C4-2B (cell line): Measurements from ENCODE around the gene TMEM39B.

Experiments
- ZFX ChIP-seq: fragments of 450-650 bp; IDR thresholded peaks from 2 replicates; pipeline ENCODE4 v1.6.1; 2017
- TF ChIP-seq, protein P1 (sequence below): fragments of 450-650 bp; conservative IDR thresholded peaks from 2 replicates; pipeline ENCODE4 v1.5.1; 2017; ENCODE audit warnings: mild to moderate bottlenecking

GRCh38 chr1:32111040-32111623, 38.4 kb downstream of the TMEM39B start:
- TF ChIP-seq, protein P1, sequence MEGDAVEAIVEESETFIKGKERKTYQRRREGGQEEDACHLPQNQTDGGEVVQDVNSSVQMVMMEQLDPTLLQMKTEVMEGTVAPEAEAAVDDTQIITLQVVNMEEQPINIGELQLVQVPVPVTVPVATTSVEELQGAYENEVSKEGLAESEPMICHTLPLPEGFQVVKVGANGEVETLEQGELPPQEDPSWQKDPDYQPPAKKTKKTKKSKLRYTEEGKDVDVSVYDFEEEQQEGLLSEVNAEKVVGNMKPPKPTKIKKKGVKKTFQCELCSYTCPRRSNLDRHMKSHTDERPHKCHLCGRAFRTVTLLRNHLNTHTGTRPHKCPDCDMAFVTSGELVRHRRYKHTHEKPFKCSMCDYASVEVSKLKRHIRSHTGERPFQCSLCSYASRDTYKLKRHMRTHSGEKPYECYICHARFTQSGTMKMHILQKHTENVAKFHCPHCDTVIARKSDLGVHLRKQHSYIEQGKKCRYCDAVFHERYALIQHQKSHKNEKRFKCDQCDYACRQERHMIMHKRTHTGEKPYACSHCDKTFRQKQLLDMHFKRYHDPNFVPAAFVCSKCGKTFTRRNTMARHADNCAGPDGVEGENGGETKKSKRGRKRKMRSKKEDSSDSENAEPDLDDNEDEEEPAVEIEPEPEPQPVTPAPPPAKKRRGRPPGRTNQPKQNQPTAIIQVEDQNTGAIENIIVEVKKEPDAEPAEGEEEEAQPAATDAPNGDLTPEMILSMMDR = no peak
- TF ChIP-seq ZFX = no peak
